Neuronal stem cell (in vitro differentiated cells): ENCODE measurements around the gene ITGB1BP1.

Experiments
- DNase-seq: peaks from one replicate; pipeline ENCODE4 v3.0.0-alpha.2; 2013; ENCODE audit warnings: low spot score
- H2AFZ ChIP-seq: one replicate; pipeline ENCODE4 v1.6.1; 2013; ENCODE audit warnings: mild to moderate bottlenecking, low read length, inconsistent platforms
- H2AK5ac ChIP-seq: 2 replicates; pipeline ENCODE4 v1.6.1; 2013; ENCODE audit warnings: low read depth, mild to moderate bottlenecking, inconsistent platforms, low read length, moderate library complexity, mixed read lengths
- H2BK120ac ChIP-seq: 2 replicates; pipeline ENCODE4 v1.6.1; 2013; ENCODE audit warnings: low read depth, mild to moderate bottlenecking, inconsistent platforms, low read length, moderate library complexity, mixed read lengths
- H2BK12ac ChIP-seq: one replicate; pipeline ENCODE4 v1.6.1; 2013; ENCODE audit warnings: low read length, inconsistent platforms
- H2BK15ac ChIP-seq: 2 replicates; pipeline ENCODE4 v1.6.1; 2013; ENCODE audit warnings: mild to moderate bottlenecking, low read length, inconsistent platforms, mixed read lengths
- H2BK5ac ChIP-seq: one replicate; pipeline ENCODE4 v1.6.1; 2013; ENCODE audit warnings: inconsistent platforms, mild to moderate bottlenecking, low read length, moderate library complexity
- H3K14ac ChIP-seq: one replicate; pipeline ENCODE4 v1.6.1; 2013; ENCODE audit warnings: low read length, inconsistent platforms
- H3K18ac ChIP-seq: 2 replicates; pipeline ENCODE4 v1.6.1; 2013; ENCODE audit warnings: low read length, inconsistent platforms
- H3K23ac ChIP-seq: 2 replicates; pipeline ENCODE4 v1.6.1; 2013; ENCODE audit warnings: low read depth, mild to moderate bottlenecking, mixed read lengths, low read length, inconsistent platforms; ENCODE audit not compliant: poor library complexity
- H3K27ac ChIP-seq: replicated peaks from 3 replicates; pipeline ENCODE4 v1.5.1; 2013; ENCODE audit warnings: low read length, inconsistent platforms
- H3K27me3 ChIP-seq, 3 experiments: 2 replicates each; pipeline ENCODE4 v1.6.1; 2013; ENCODE audit warnings: low read length in 3 of 3, mild to moderate bottlenecking in 2 of 3, inconsistent platforms in 1 of 3, low read depth in 1 of 3, mixed read lengths in 1 of 3, moderate library complexity in 1 of 3; ENCODE audit not compliant: control insufficient read depth in 3 of 3, insufficient read depth in 3 of 3
- H3K36me3 ChIP-seq, 2 donors: replicated peaks in 1 of 2; 2 replicates each; pipeline ENCODE4 v1.6.1; 2013; ENCODE audit warnings: low read length in 2 of 2; ENCODE audit not compliant: control insufficient read depth in 2 of 2, insufficient read depth in 2 of 2
- H3K4ac ChIP-seq: 2 replicates; pipeline ENCODE4 v1.6.1; 2013; ENCODE audit warnings: inconsistent platforms, mild to moderate bottlenecking, low read length, moderate library complexity
- H3K4me1 ChIP-seq, 2 donors: 1 replicate in 1 of 2; 2 replicates in 1 of 2; pipeline ENCODE4 v1.6.1; 2013; ENCODE audit warnings: low read length in 2 of 2, low read depth in 1 of 2; ENCODE audit not compliant: control insufficient read depth in 2 of 2, insufficient read depth in 1 of 2
- H3K4me2 ChIP-seq: one replicate; pipeline ENCODE4 v1.6.1; 2013; ENCODE audit warnings: mild to moderate bottlenecking, low read length, inconsistent platforms; ENCODE audit not compliant: insufficient read depth, poor library complexity, severe bottlenecking
- H3K4me3 ChIP-seq, 2 donors: 2 replicates each; pipeline ENCODE4 v1.5.1; 2013; ENCODE audit warnings: low read length in 2 of 2, mild to moderate bottlenecking in 2 of 2, inconsistent platforms in 1 of 2, moderate library complexity in 1 of 2
- H3K79me1 ChIP-seq: one replicate; pipeline ENCODE4 v1.6.1; 2013; ENCODE audit warnings: low read depth, mild to moderate bottlenecking, inconsistent platforms, low read length, moderate library complexity
- H3K9ac ChIP-seq: one replicate; pipeline ENCODE4 v1.6.1; 2013; ENCODE audit warnings: mild to moderate bottlenecking, low read depth, low read length, inconsistent platforms; ENCODE audit not compliant: poor library complexity
- H3K9me3 ChIP-seq, 2 donors: replicated peaks in 1 of 2; 2 replicates each; pipeline versions ENCODE3 to v1.6.1; 2013; ENCODE audit warnings: low read length in 2 of 2, mild to moderate bottlenecking in 2 of 2, inconsistent platforms in 1 of 2, low read depth in 1 of 2, mixed read lengths in 1 of 2, moderate library complexity in 1 of 2; ENCODE audit not compliant: control insufficient read depth in 2 of 2, insufficient read depth in 1 of 2
- H4K8ac ChIP-seq: one replicate; pipeline ENCODE4 v1.6.1; 2013; ENCODE audit warnings: low read depth, mild to moderate bottlenecking, inconsistent platforms, low read length, moderate library complexity
- H4K91ac ChIP-seq: one replicate; pipeline ENCODE4 v1.6.1; 2013; ENCODE audit warnings: low read length, low read depth, mild to moderate bottlenecking, inconsistent platforms; ENCODE audit not compliant: poor library complexity
- WGBS, 2 donors: extraction: QIAGEN DNeasy Blood & Tissue Kit; methylation state at CpG; one replicate each; pipeline ENCODE4 v1.1.7; 2013; ENCODE audit warnings: missing lambda C conversion rate in 2 of 2, mixed read lengths in 1 of 2; ENCODE audit not compliant: insufficient read length in 2 of 2, insufficient replicate concordance in 1 of 2; ENCODE audit errors: extremely low coverage in 2 of 2; 5-methylcytosine and 5-hydroxymethylcytosine counted together

Gene ITGB1BP1

GRCh38 chr2:9366026-9366425 lies 57.3 kb downstream of the ITGB1BP1 start:
- no peak for DNase-seq
- Histone ChIP-seq H3K27me3 (no peaks in the 10 kb centered on the region), H3K4me3 (no peak overlapping the region), H4K91ac (no peak overlapping the region), H3K23ac (no peak overlapping the region), H4K8ac (no peak overlapping the region), H2AK5ac (peak overlapping the region; percentile 38), H3K4me1 (no peaks in the 10 kb centered on the region), H2BK120ac (no peak overlapping the region), H3K36me3 (peaks cover 34 to 98% of the 10 kb centered on the region in 2 donors), H2AFZ (no peak overlapping the region), H2BK12ac (no peak overlapping the region), H3K14ac (no peak overlapping the region), H3K27ac (no peak overlapping the region), H3K4me2 (no peak overlapping the region), H2BK5ac (no peak overlapping the region), H2BK15ac (no peak overlapping the region), H3K79me1 (no peaks in the 10 kb centered on the region), H3K9me3 (no peaks in the 10 kb centered on the region), H3K18ac (no peak overlapping the region), H3K9ac (no peak overlapping the region), H3K4ac (peak overlapping the region; percentile 24)
- WGBS, 2 donors = no CpG with 5 or more reads among the region's 6 CpGs

- Histone ChIP-seq H3K18ac (no peak overlapping the region), H4K8ac (no peak overlapping the region), H2BK5ac (no peak overlapping the region), H2AK5ac (peak overlapping the region; percentile 38), H3K4ac (peak overlapping the region; percentile 24), H3K23ac (peak overlapping the region; percentile 71), H3K79me1 (no peaks in the 10 kb centered on the region), H3K4me3 (no peak overlapping the region), H3K4me2 (no peak overlapping the region), H2BK120ac (no peak overlapping the region), H3K36me3 (peaks cover 32 to 98% of the 10 kb centered on the region in 2 donors), H4K91ac (no peak overlapping the region), H3K9ac (no peak overlapping the region), H3K27ac (no peak overlapping the region), H3K9me3 (no peaks in the 10 kb centered on the region), H2BK15ac (no peak overlapping the region), H3K27me3 (no peaks in the 10 kb centered on the region), H2BK12ac (no peak overlapping the region), H2AFZ (no peak overlapping the region), H3K4me1 (no peaks in the 10 kb centered on the region), H3K14ac (no peak overlapping the region)
- WGBS, 2 donors = no CpG with 5 or more reads among the region's 8 CpGs
- no peak for DNase-seq
Observed at GRCh38 chr2:9365498-9366019, 57.8 kb downstream of the ITGB1BP1 start.

- H2AK5ac ChIP-seq = no peak overlapping the region
- no peak overlapping the region for H4K8ac ChIP-seq
- no peaks in the 10 kb centered on the region for H3K79me1 ChIP-seq
- no peak overlapping the region for H3K4me2 ChIP-seq
- H2BK15ac ChIP-seq = no peak overlapping the region
- no peak overlapping the region for H2BK120ac ChIP-seq
- no peak overlapping the region for H2BK5ac ChIP-seq
- H3K4me3 ChIP-seq = no peak overlapping the region
- no peak overlapping the region for H3K9ac ChIP-seq
- H3K36me3 ChIP-seq = peaks cover 31 to 98% of the 10 kb centered on the region in 2 donors
- no peak overlapping the region for H3K4ac ChIP-seq
- H3K27me3 ChIP-seq = no peaks in the 10 kb centered on the region
- H2AFZ ChIP-seq = no peak overlapping the region
- H3K14ac ChIP-seq = no peak overlapping the region
- no peaks in the 10 kb centered on the region for H3K9me3 ChIP-seq
- no peak overlapping the region for H3K23ac ChIP-seq
- no CpG with 5 or more reads among the region's 4 CpGs for WGBS, 2 donors
- DNase-seq = no peak
- H4K91ac ChIP-seq = no peak overlapping the region
- no peaks in the 10 kb centered on the region for H3K4me1 ChIP-seq
- H3K18ac ChIP-seq = no peak overlapping the region
- no peak overlapping the region for H2BK12ac ChIP-seq
- H3K27ac ChIP-seq = no peak overlapping the region
Observed at GRCh38 chr2:9364791-9365497, 58.4 kb downstream of the ITGB1BP1 start.

- no peak overlapping the region for H3K9ac ChIP-seq
- H3K14ac ChIP-seq = no peak overlapping the region
- no peaks in the 10 kb centered on the region for H3K79me1 ChIP-seq
- H3K18ac ChIP-seq = no peak overlapping the region
- H3K4me2 ChIP-seq = no peak overlapping the region
- H4K91ac ChIP-seq = no peak overlapping the region
- H2BK5ac ChIP-seq = no peak overlapping the region
- H3K36me3 ChIP-seq = peaks cover 33 to 98% of the 10 kb centered on the region in 2 donors
- H2AK5ac ChIP-seq = no peak overlapping the region
- H3K23ac ChIP-seq = no peak overlapping the region
- no peaks in the 10 kb centered on the region for H3K27me3 ChIP-seq
- H2AFZ ChIP-seq = no peak overlapping the region
- H2BK120ac ChIP-seq = no peak overlapping the region
- no peak overlapping the region for H2BK12ac ChIP-seq
- H3K9me3 ChIP-seq = no peaks in the 10 kb centered on the region
- no peak overlapping the region for H3K4me3 ChIP-seq
- H3K4me1 ChIP-seq = no peaks in the 10 kb centered on the region
- H3K4ac ChIP-seq = no peak overlapping the region
- WGBS, 2 donors = no CpG with 5 or more reads among the region's 4 CpGs
- no peak overlapping the region for H3K27ac ChIP-seq
- no peak overlapping the region for H2BK15ac ChIP-seq
- no peak overlapping the region for H4K8ac ChIP-seq
- DNase-seq = no peak
Observed at GRCh38 chr2:9364373-9364772, 59.0 kb downstream of the ITGB1BP1 start.
